Smooth muscle cell (in vitro differentiated cells): ENCODE measurements around the gene CLTC. TPM values are rescaled to one million over a fixed set of nuclear protein-coding genes. Genes with fewer than 3 reads are reported as not detected.

Source experiments
- DNase-seq: peaks from one replicate; lab custom pipeline; 2025; ENCODE audit not compliant: unreplicated experiment; lab: John Stamatoyannopoulos, UW
- H2AFZ ChIP-seq: fragments of 200-600 bp; sonication (generic); 2 replicates; pipeline ENCODE4 v1.6.0; 2016; ENCODE audit warnings: antibody characterized with exemption, low read depth, mild to moderate bottlenecking
- H3F3A ChIP-seq: fragments of 200-600 bp; sonication (generic); 2 replicates; pipeline ENCODE4 v1.6.0; 2017; ENCODE audit warnings: antibody characterized with exemption, low read depth
- H3K27ac ChIP-seq: fragments of 200-600 bp; sonication (generic); 2 replicates; pipeline ENCODE4 v1.5.1; 2016; ENCODE audit warnings: low read depth, mild to moderate bottlenecking
- H3K27me3 ChIP-seq: fragments of 200-600 bp; sonication (generic); 2 replicates; pipeline ENCODE4 v1.6.1; 2016; ENCODE audit warnings: low read depth, mild to moderate bottlenecking
- H3K36me3 ChIP-seq: fragments of 200-600 bp; sonication (generic); 2 replicates; pipeline ENCODE4 v1.5.1; 2016; ENCODE audit warnings: low read depth
- H3K4me1 ChIP-seq: fragments of 200-600 bp; sonication (generic); 2 replicates; pipeline ENCODE4 v1.5.1; 2016; ENCODE audit warnings: low read depth
- H3K4me2 ChIP-seq: fragments of 200-600 bp; sonication (generic); 2 replicates; pipeline ENCODE4 v1.6.0; 2016; ENCODE audit warnings: mild to moderate bottlenecking
- H3K4me3 ChIP-seq: fragments of 200-600 bp; sonication (generic); 2 replicates; pipeline ENCODE4 v1.5.1; 2016; ENCODE audit warnings: mild to moderate bottlenecking
- H3K79me2 ChIP-seq: fragments of 200-600 bp; sonication (generic); 2 replicates; pipeline ENCODE4 v1.6.0; 2016; ENCODE audit warnings: low read depth, mild to moderate bottlenecking
- H3K9ac ChIP-seq: fragments of 200-600 bp; sonication (generic); 2 replicates; pipeline ENCODE4 v1.6.0; 2016; ENCODE audit warnings: low read depth
- H3K9me3 ChIP-seq: fragments of 200-600 bp; sonication (generic); replicated peaks from 2 replicates; pipeline ENCODE4 v1.5.1; 2016; ENCODE audit warnings: low read depth
- H4K20me1 ChIP-seq: fragments of 200-600 bp; sonication (generic); 2 replicates; pipeline ENCODE4 v1.6.0; 2016; ENCODE audit warnings: low read depth
- CTCF ChIP-seq: fragments of 200-600 bp; sonication (generic); IDR thresholded peaks from 2 replicates; pipeline ENCODE4 v1.5.1; 2017; ENCODE audit warnings: borderline replicate concordance, mild to moderate bottlenecking, antibody characterized with exemption; ENCODE audit not compliant: insufficient read depth, poor library complexity, severe bottlenecking
- WGBS: methylation state at CpG from one replicate; pipeline ENCODE4 v1.1.7; 2016; ENCODE audit warnings: low lambda C conversion rate; 5-methylcytosine and 5-hydroxymethylcytosine counted together
- polyA plus RNA-seq: library from polyadenylated mRNA; unstranded; fragments of >200 nt; fragmentation: Nextera tagmentation; extraction: Ambion mirVana; gene quantifications from 2 replicates; pipeline ENCODE4 v1.2.1, GENCODE V29; 2016
- total RNA-seq: library from RNA; depleted of rRNA; stranded (reverse); fragments of >200 nt; gene quantifications from 2 replicates; pipeline ENCODE4 v1.2.3, GENCODE V29; 2014

CLTC gene
- total and polyA plus RNA-seq, 2 experiments from 2014 or later, result 102 to 362 TPM

GRCh38 chr17:59620518-59621259 lies 994 bp downstream of the CLTC start:
- peak overlapping the region; percentile 99 for H3K27ac ChIP-seq
- H3K4me2 ChIP-seq, result peak overlapping the region; percentile 99
- H3K9me3 ChIP-seq, result no peaks in the 10 kb centered on the region
- DNase-seq, result no peak
- peaks cover 30% of the 10 kb centered on the region for H3F3A ChIP-seq
- peaks cover 51% of the 10 kb centered on the region for H4K20me1 ChIP-seq
- no peaks in the 10 kb centered on the region for H3K27me3 ChIP-seq
- H3K79me2 ChIP-seq, result peaks cover 60% of the 10 kb centered on the region
- H3K4me1 ChIP-seq, result peaks cover 53% of the 10 kb centered on the region
- H3K9ac ChIP-seq, result peak overlapping the region; percentile 97
- H2AFZ ChIP-seq, result no peak overlapping the region
- 2% methylated on average over 13 of the region's 14 CpGs for WGBS
- H3K4me3 ChIP-seq, result peak overlapping the region; percentile 99
- H3K36me3 ChIP-seq, result no peaks in the 10 kb centered on the region
- no peak for TF ChIP-seq CTCF

- peak overlapping the region; percentile 99 for H3K4me2 ChIP-seq
- no peak for DNase-seq
- WGBS, result 62% methylated on average over 4 of the region's 4 CpGs
- no peaks in the 10 kb centered on the region for H3K36me3 ChIP-seq
- peaks cover 57% of the 10 kb centered on the region for H3K4me1 ChIP-seq
- peaks cover 23% of the 10 kb centered on the region for H3F3A ChIP-seq
- peaks cover 70% of the 10 kb centered on the region for H3K79me2 ChIP-seq
- no peaks in the 10 kb centered on the region for H3K9me3 ChIP-seq
- no peaks in the 10 kb centered on the region for H3K27me3 ChIP-seq
- H3K9ac ChIP-seq, result peak overlapping the region; percentile 97
- H3K27ac ChIP-seq, result peak overlapping the region; percentile 99
- peak overlapping the region; percentile 99 for H3K4me3 ChIP-seq
- no peak overlapping the region for H2AFZ ChIP-seq
- no peak for TF ChIP-seq CTCF
- peaks cover 62% of the 10 kb centered on the region for H4K20me1 ChIP-seq
Measured at GRCh38 chr17:59621771-59622170, 2.1 kb downstream of the CLTC start.

GRCh38 chr17:59623151-59623550 lies 3.5 kb downstream of the CLTC start:
- no peaks in the 10 kb centered on the region for H3K9me3 ChIP-seq
- H3K27me3 ChIP-seq, result no peaks in the 10 kb centered on the region
- peaks cover 22% of the 10 kb centered on the region for H3F3A ChIP-seq
- WGBS, result 56% methylated on average over 2 of the region's 2 CpGs
- H3K4me3 ChIP-seq, result peak overlapping the region; percentile 99
- H3K27ac ChIP-seq, result peak overlapping the region; percentile 99
- peaks cover 84% of the 10 kb centered on the region for H3K79me2 ChIP-seq
- H3K4me1 ChIP-seq, result peaks cover 46% of the 10 kb centered on the region
- no peak overlapping the region for H2AFZ ChIP-seq
- no peaks in the 10 kb centered on the region for H3K36me3 ChIP-seq
- no peak for DNase-seq
- peak overlapping the region; percentile 16 for H3K9ac ChIP-seq
- TF ChIP-seq CTCF, result no peak
- peaks cover 76% of the 10 kb centered on the region for H4K20me1 ChIP-seq
- peak overlapping the region; percentile 99 for H3K4me2 ChIP-seq

- H3K9me3 ChIP-seq, result no peaks in the 10 kb centered on the region
- no peak overlapping the region for H3K9ac ChIP-seq
- H4K20me1 ChIP-seq, result peaks cover 100% of the 10 kb centered on the region
- peak overlapping the region; percentile 48 for H3K27ac ChIP-seq
- no peak for DNase-seq
- H3K4me2 ChIP-seq, result peak overlapping the region; percentile 43
- no peak overlapping the region for H2AFZ ChIP-seq
- no peak overlapping the region for H3K4me3 ChIP-seq
- peaks cover 100% of the 10 kb centered on the region for H3K79me2 ChIP-seq
- H3K36me3 ChIP-seq, result no peaks in the 10 kb centered on the region
- peaks cover 27% of the 10 kb centered on the region for H3F3A ChIP-seq
- no peak for TF ChIP-seq CTCF
- H3K4me1 ChIP-seq, result peaks cover 30% of the 10 kb centered on the region
- 94% methylated on average over 5 of the region's 5 CpGs for WGBS
- H3K27me3 ChIP-seq, result no peaks in the 10 kb centered on the region
Measured at GRCh38 chr17:59626756-59627155, 7.1 kb downstream of the CLTC start.
